OCI-LY1 (cell line): ENCODE data around the gene NEDD4L.

ENCODE experiments used
- H2AFZ ChIP-seq: fragments of 200-600 bp; sonication (generic), shearing (Covaris generic); 2 replicates; pipeline ENCODE4 v1.6.0; 2014; ENCODE audit warnings: antibody characterized with exemption, mild to moderate bottlenecking, low read length
- H3F3A ChIP-seq: fragments of 200-600 bp; sonication (generic), shearing (Covaris generic); 2 replicates; pipeline ENCODE4 v1.6.0; 2014; ENCODE audit warnings: mild to moderate bottlenecking, antibody characterized with exemption, low read length, moderate library complexity; ENCODE audit not compliant: insufficient read depth
- H3K27ac ChIP-seq: fragments of 200-600 bp; sonication (generic); 2 replicates; pipeline ENCODE4 v1.5.1; 2014; ENCODE audit warnings: low read length, mixed run types, mild to moderate bottlenecking, low read depth; ENCODE audit not compliant: poor library complexity, severe bottlenecking
- H3K27me3 ChIP-seq: fragments of 200-600 bp; sonication (generic); 2 replicates; pipeline ENCODE4 v1.6.0; 2014; ENCODE audit warnings: antibody characterized with exemption, mild to moderate bottlenecking, low read length, moderate library complexity; ENCODE audit not compliant: insufficient read depth
- H3K36me3 ChIP-seq: fragments of 200-600 bp; sonication (generic); 2 replicates; pipeline ENCODE4 v1.6.1; 2014; ENCODE audit warnings: mild to moderate bottlenecking, antibody characterized with exemption, low read length, moderate library complexity, mixed read lengths; ENCODE audit not compliant: insufficient read depth
- H3K4me1 ChIP-seq: fragments of 200-600 bp; sonication (generic); 2 replicates; pipeline ENCODE4 v1.5.1; 2014; ENCODE audit warnings: mild to moderate bottlenecking, low read length, moderate library complexity; ENCODE audit not compliant: insufficient read depth, severe bottlenecking
- H3K4me2 ChIP-seq: fragments of 200-600 bp; sonication (generic), shearing (Covaris generic); 2 replicates; pipeline ENCODE4 v1.6.1; 2014; ENCODE audit warnings: low read length
- H3K4me3 ChIP-seq: fragments of 200-600 bp; sonication (generic); 2 replicates; pipeline ENCODE4 v1.5.1; 2014; ENCODE audit warnings: low read length, low read depth, mild to moderate bottlenecking, mixed read lengths; ENCODE audit not compliant: poor library complexity, severe bottlenecking
- H3K79me2 ChIP-seq: fragments of 200-600 bp; shearing (Covaris generic); 2 replicates; pipeline ENCODE4 v1.6.1; 2016; ENCODE audit warnings: mixed run types, low read length, mixed read lengths; ENCODE audit not compliant: insufficient read depth
- H3K9ac ChIP-seq: fragments of 200-600 bp; sonication (generic), shearing (Covaris generic); 2 replicates; pipeline ENCODE4 v1.6.1; 2014; ENCODE audit warnings: mild to moderate bottlenecking, low read length, mixed read lengths
- H3K9me2 ChIP-seq: fragments of 200-600 bp; sonication (generic), shearing (Covaris generic); 2 replicates; pipeline ENCODE4 v1.6.1; 2014; ENCODE audit warnings: low read depth, mild to moderate bottlenecking, low read length, mixed read lengths
- H3K9me3 ChIP-seq: fragments of 200-600 bp; shearing (Covaris generic); 2 replicates; pipeline ENCODE4 v1.6.1; 2014; ENCODE audit warnings: low read length, mixed read lengths
- H4K20me1 ChIP-seq: fragments of 200-600 bp; sonication (generic), shearing (Covaris generic); 2 replicates; pipeline ENCODE4 v1.6.0; 2016; ENCODE audit warnings: mild to moderate bottlenecking, low read length; ENCODE audit not compliant: insufficient read depth
- CTCF ChIP-seq: fragments of 200-600 bp; sonication (generic), shearing (Covaris generic); IDR thresholded peaks from 2 replicates; pipeline ENCODE4 v1.5.1; 2017; ENCODE audit warnings: mild to moderate bottlenecking, antibody characterized with exemption, low read length, moderate library complexity, mixed read lengths
- EZH2 ChIP-seq: fragments of 200-600 bp; sonication (generic), shearing (Covaris generic); IDR thresholded peaks from 2 replicates; pipeline ENCODE4 v1.8.0; 2017; ENCODE audit warnings: borderline replicate concordance, mixed run types, mild to moderate bottlenecking, antibody characterized with exemption, low read length, moderate library complexity, mixed read lengths

The NEDD4L gene

GRCh38 chr18:58217052-58217451, 173.0 kb downstream of the NEDD4L start:
- H3K4me1 ChIP-seq: no peaks in the 10 kb centered on the region
- no peak overlapping the region for H3K4me3 ChIP-seq
- H3K4me2 ChIP-seq: no peak overlapping the region
- no peaks in the 10 kb centered on the region for H3K9me2 ChIP-seq
- no peaks in the 10 kb centered on the region for H3K36me3 ChIP-seq
- H2AFZ ChIP-seq: no peak overlapping the region
- no peaks in the 10 kb centered on the region for H4K20me1 ChIP-seq
- no peak overlapping the region for H3K9ac ChIP-seq
- no peaks in the 10 kb centered on the region for H3K9me3 ChIP-seq
- TF ChIP-seq EZH2: no peak
- no peak for TF ChIP-seq CTCF
- no peaks in the 10 kb centered on the region for H3F3A ChIP-seq
- H3K27ac ChIP-seq: no peak overlapping the region
- no peaks in the 10 kb centered on the region for H3K27me3 ChIP-seq
- no peaks in the 10 kb centered on the region for H3K79me2 ChIP-seq

GRCh38 chr18:58218117-58218516, 174.1 kb downstream of the NEDD4L start:
- H3K36me3 ChIP-seq: no peaks in the 10 kb centered on the region
- no peak overlapping the region for H3K9ac ChIP-seq
- no peaks in the 10 kb centered on the region for H3K79me2 ChIP-seq
- no peak overlapping the region for H3K4me3 ChIP-seq
- H3K27ac ChIP-seq: no peak overlapping the region
- H3K27me3 ChIP-seq: no peaks in the 10 kb centered on the region
- H4K20me1 ChIP-seq: no peaks in the 10 kb centered on the region
- H3K4me2 ChIP-seq: no peak overlapping the region
- H3K9me2 ChIP-seq: no peaks in the 10 kb centered on the region
- no peaks in the 10 kb centered on the region for H3K9me3 ChIP-seq
- no peaks in the 10 kb centered on the region for H3F3A ChIP-seq
- no peaks in the 10 kb centered on the region for H3K4me1 ChIP-seq
- TF ChIP-seq EZH2: no peak
- H2AFZ ChIP-seq: no peak overlapping the region

GRCh38 chr18:58221060-58221725, 177.2 kb downstream of the NEDD4L start:
- Histone ChIP-seq H3K27ac (no peak overlapping the region), H3F3A (no peaks in the 10 kb centered on the region), H2AFZ (no peak overlapping the region), H3K9me2 (no peaks in the 10 kb centered on the region), H3K9ac (no peak overlapping the region), H3K4me1 (no peaks in the 10 kb centered on the region), H3K4me3 (no peak overlapping the region), H3K9me3 (no peaks in the 10 kb centered on the region), H4K20me1 (no peaks in the 10 kb centered on the region), H3K36me3 (no peaks in the 10 kb centered on the region), H3K79me2 (no peaks in the 10 kb centered on the region), H3K4me2 (no peak overlapping the region), H3K27me3 (no peaks in the 10 kb centered on the region; the same call in 1 of the 2 replicates)
- TF ChIP-seq CTCF (no peak), EZH2 (no peak)
